H1 (cell line): ENCODE results near the gene CAP2. TPM values are rescaled to one million over a fixed set of nuclear protein-coding genes. Genes with fewer than 3 reads are reported as not detected.

Source experiments
- CTCF ChIA-PET: fragments of 300-600 bp; sonication (Branson Sonifier 250); formaldehyde crosslinking; loops from one replicate; lab custom pipeline; 2021; ENCODE audit not compliant: partially characterized antibody; lab: Charles Lee
- POLR2A ChIA-PET: fragments of 300-600 bp; sonication (Branson Sonifier 250); formaldehyde crosslinking; loops from one replicate; lab custom pipeline; 2021; ENCODE audit warnings: inconsistent platforms; ENCODE audit not compliant: partially characterized antibody; lab: Charles Lee
- DNase-seq, 2 experiments: peaks; one replicate each; pipeline versions ENCODE4 v3.0.0 to v3.0.0-alpha.2; 2010 to 2022; ENCODE audit warnings: low spot score in 2 of 2, low read depth in 1 of 2, mixed read lengths in 1 of 2
- FAIRE-seq: peaks from 2 replicates; lab custom pipeline; 2011; peaks lifted over from hg19 to GRCh38; lab: Jason Lieb, UNC
- H2AFZ ChIP-seq: 2 replicates; pipeline ENCODE4 v1.8.1; 2012; ENCODE audit warnings: low read length, inconsistent platforms
- H2AK5ac ChIP-seq: 2 replicates; pipeline ENCODE4 v1.6.1; 2013; ENCODE audit warnings: low read depth, low read length
- H2BK120ac ChIP-seq: replicated peaks from 2 replicates; pipeline ENCODE3; 2013; ENCODE audit warnings: low read depth, low read length, inconsistent platforms
- H2BK12ac ChIP-seq: 2 replicates; pipeline ENCODE4 v1.6.1; 2013; ENCODE audit warnings: low read depth, low read length
- H2BK15ac ChIP-seq: 2 replicates; pipeline ENCODE4 v1.6.1; 2013; ENCODE audit warnings: low read length
- H2BK20ac ChIP-seq: 2 replicates; pipeline ENCODE4 v1.6.1; 2013; ENCODE audit warnings: low read length
- H2BK5ac ChIP-seq: 2 replicates; pipeline ENCODE4 v1.6.1; 2013; ENCODE audit warnings: low read depth, low read length
- H3K14ac ChIP-seq: 2 replicates; pipeline ENCODE4 v1.6.1; 2013; ENCODE audit warnings: inconsistent platforms; ENCODE audit not compliant: insufficient read length
- H3K18ac ChIP-seq: 2 replicates; pipeline ENCODE4 v1.6.1; 2013; ENCODE audit warnings: low read length; ENCODE audit errors: extremely low read depth
- H3K23ac ChIP-seq: 2 replicates; pipeline ENCODE4 v1.6.1; 2013; ENCODE audit warnings: inconsistent platforms; ENCODE audit not compliant: insufficient read length
- H3K23me2 ChIP-seq: 2 replicates; pipeline ENCODE4 v1.6.1; 2013; ENCODE audit warnings: low read depth, low read length
- H3K27ac ChIP-seq: 2 replicates; pipeline ENCODE4 v1.6.1; 2011; ENCODE audit warnings: low read depth, low read length, inconsistent platforms
- H3K27me3 ChIP-seq, 4 experiments: replicated peaks in 1 of 4; 1 replicate in 1 of 4; 2 replicates in 3 of 4; pipeline versions ENCODE4 v1.6.1 to v1.8.1; 2011 to 2013; ENCODE audit warnings: low read length in 3 of 4, mild to moderate bottlenecking in 3 of 4, inconsistent platforms in 2 of 4, mixed read lengths in 2 of 4, moderate library complexity in 1 of 4; ENCODE audit not compliant: control insufficient read depth in 3 of 4, insufficient read depth in 3 of 4; ENCODE audit errors: extremely low read depth in 1 of 4
- H3K36me3 ChIP-seq, 4 experiments: 2 replicates each; pipeline versions ENCODE4 v1.6.1 to v1.8.1; 2011 to 2013; ENCODE audit warnings: mild to moderate bottlenecking in 4 of 4, low read length in 3 of 4, moderate library complexity in 2 of 4, control low read depth in 1 of 4, inconsistent platforms in 1 of 4; ENCODE audit not compliant: insufficient read depth in 4 of 4, control insufficient read depth in 2 of 4
- H3K4ac ChIP-seq: replicated peaks from 2 replicates; pipeline ENCODE3; 2013; ENCODE audit warnings: low read length, low read depth, mixed read lengths, inconsistent platforms; ENCODE audit not compliant: insufficient read length
- H3K4me1 ChIP-seq, 4 experiments: replicated peaks in 1 of 4; 1 replicate in 1 of 4; 2 replicates in 3 of 4; pipeline versions ENCODE4 v1.6.1 to v1.8.1; 2011 to 2013; ENCODE audit warnings: low read length in 3 of 4, inconsistent platforms in 2 of 4, mixed read lengths in 1 of 4; ENCODE audit not compliant: insufficient read depth in 4 of 4, control insufficient read depth in 3 of 4
- H3K4me2 ChIP-seq, 2 experiments: 2 replicates each; pipeline versions ENCODE4 v1.6.1 to v1.8.1; 2011 to 2013; ENCODE audit warnings: low read depth in 2 of 2, low read length in 2 of 2, control low read depth in 1 of 2, inconsistent platforms in 1 of 2, mild to moderate bottlenecking in 1 of 2; ENCODE audit not compliant: insufficient read depth in 1 of 2
- H3K4me3 ChIP-seq, 4 experiments: fragments of 200-600, 300-600 bp in 1 of 4; sonication (generic), shearing (Covaris generic), sonication (Bioruptor Twin) in 1 of 4; 2 replicates each; pipeline versions ENCODE4 v1.5.1 to v1.8.1; 2011 to 2016; ENCODE audit warnings: low read length in 4 of 4, low read depth in 3 of 4, control low read depth in 2 of 4, inconsistent platforms in 2 of 4, mild to moderate bottlenecking in 2 of 4, mixed read lengths in 1 of 4, moderate library complexity in 1 of 4; ENCODE audit not compliant: insufficient read depth in 2 of 4; ENCODE audit errors: extremely low read depth in 1 of 4
- H3K56ac ChIP-seq: replicated peaks from 2 replicates; pipeline ENCODE3; 2013; ENCODE audit warnings: low read depth, mild to moderate bottlenecking, mixed read lengths, low read length, inconsistent platforms; ENCODE audit not compliant: insufficient read length
- H3K79me1 ChIP-seq: 2 replicates; pipeline ENCODE4 v1.6.1; 2013; ENCODE audit warnings: low read depth, low read length, control low read depth
- H3K79me2 ChIP-seq, 2 experiments: 2 replicates each; pipeline versions ENCODE4 v1.6.1 to v1.8.1; 2012 to 2013; ENCODE audit warnings: low read length in 2 of 2, mild to moderate bottlenecking in 2 of 2, inconsistent platforms in 1 of 2; ENCODE audit not compliant: insufficient read depth in 2 of 2, control insufficient read depth in 1 of 2
- H3K9ac ChIP-seq, 4 experiments: replicated peaks in 1 of 4; 1 replicate in 1 of 4; 2 replicates in 3 of 4; pipeline versions ENCODE4 v1.6.1 to v1.8.1; 2011 to 2013; ENCODE audit warnings: low read depth in 3 of 4, low read length in 3 of 4, control low read depth in 2 of 4, mild to moderate bottlenecking in 2 of 4, moderate library complexity in 2 of 4, inconsistent platforms in 1 of 4; ENCODE audit errors: extremely low read depth in 1 of 4
- H3K9me3 ChIP-seq, 2 experiments: 2 replicates each; pipeline versions ENCODE4 v1.6.1 to v1.8.1; 2012 to 2013; ENCODE audit warnings: mild to moderate bottlenecking in 2 of 2, moderate library complexity in 2 of 2, control low read depth in 1 of 2, inconsistent platforms in 1 of 2, low read depth in 1 of 2, low read length in 1 of 2, mixed read lengths in 1 of 2; ENCODE audit not compliant: insufficient read depth in 2 of 2
- H4K20me1 ChIP-seq, 2 experiments: replicated peaks in 1 of 2; 2 replicates each; pipeline versions ENCODE3 to v1.8.1; 2011 to 2013; ENCODE audit warnings: inconsistent platforms in 2 of 2, low read length in 2 of 2, mild to moderate bottlenecking in 1 of 2; ENCODE audit not compliant: insufficient read depth in 2 of 2, control insufficient read depth in 1 of 2
- H4K5ac ChIP-seq: 2 replicates; pipeline ENCODE4 v1.6.1; 2013; ENCODE audit warnings: low read length, low read depth, mixed read lengths, inconsistent platforms; ENCODE audit not compliant: insufficient read length
- H4K8ac ChIP-seq: 2 replicates; pipeline ENCODE4 v1.8.0; 2013; ENCODE audit warnings: mild to moderate bottlenecking, moderate library complexity, low read length, inconsistent platforms; ENCODE audit not compliant: insufficient read depth; ENCODE audit errors: extremely low read depth
- H4K91ac ChIP-seq: replicated peaks from 2 replicates; pipeline ENCODE3; 2013; ENCODE audit warnings: low read length, mixed read lengths, inconsistent platforms; ENCODE audit not compliant: insufficient read length
- ATF2 ChIP-seq: IDR thresholded peaks from 2 replicates; pipeline ENCODE4 v1.6.1; 2012; ENCODE audit warnings: low read length, inconsistent platforms
- CBX5 ChIP-seq: fragments of 300-800, 300-1000 bp; sonication (generic); IDR thresholded peaks from 2 replicates; pipeline ENCODE4 v1.7.1; 2016; ENCODE audit warnings: antibody characterized with exemption, low read length, low read depth
- EP300 ChIP-seq, 2 experiments: IDR thresholded peaks; 1 replicate in 1 of 2; 2 replicates in 1 of 2; pipeline ENCODE4 v1.6.1; 2011 to 2012; ENCODE audit warnings: low read depth in 2 of 2, low read length in 2 of 2, mild to moderate bottlenecking in 2 of 2, borderline replicate concordance in 1 of 2, inconsistent platforms in 1 of 2, moderate library complexity in 1 of 2
- GABPA ChIP-seq: IDR thresholded peaks from 2 replicates; pipeline ENCODE4 v1.6.1; 2011; ENCODE audit warnings: mild to moderate bottlenecking, low read length, moderate library complexity, borderline replicate concordance; ENCODE audit not compliant: insufficient read depth
- WGBS, 2 experiments: shearing (Covaris generic) in 1 of 2; methylation state at CpG; one replicate each; pipeline versions ENCODE4 v1.1.6 to v1.1.7; 2013 to 2015; ENCODE audit warnings: low lambda C conversion rate in 2 of 2, mixed read lengths in 2 of 2, inconsistent platforms in 1 of 2, low coverage in 1 of 2, missing lambda C conversion rate in 1 of 2; ENCODE audit not compliant: insufficient replicate concordance in 2 of 2, insufficient coverage in 1 of 2, insufficient read length in 1 of 2; ENCODE audit errors: extremely low coverage in 1 of 2, missing lambda C conversion rate in 1 of 2; 5-methylcytosine and 5-hydroxymethylcytosine counted together
- polyA plus RNA-seq, 7 experiments: library from polyadenylated mRNA; depleted of rRNA in 3 of 7; stranded (reverse) in 5 of 7; unstranded in 2 of 7; fragments of >200 nt in 5 of 7; fragments of 200-250 nt in 2 of 7; gene quantifications; 1 replicate in 5 of 7; 2 replicates in 1 of 7; 4 replicates in 1 of 7; pipeline versions ENCODE4 v1.2.1 to v1.2.3, GENCODE V29; 2011 to 2013; ENCODE audit warnings: missing spikeins in 2 of 7, mixed read lengths in 2 of 7
- total RNA-seq: library from RNA; stranded (reverse); fragmentation: NEBNext Ultra II Directional; extraction: Animal tissue kit (Norgen Biotek cat#: 25700); gene quantifications from 2 replicates; pipeline ENCODE4 v1.2.1, GENCODE V29; 2021

CAP2 gene
- total and polyA plus RNA-seq, 2 of the 8 experiments (the other 6 are each of a cell fraction or from before 2014, with no cell fraction given) = 7.2 to 10.0 TPM

- TF ChIP-seq EP300 (IDR thresholded peaks at IDR 0.05; ENCODE audit: borderline replicate concordance in 1 of 2, low read depth in 2 of 2, low read length in 2 of 2) = no peak
- no peak for TF ChIP-seq ATF2
- no peak for TF ChIP-seq GABPA
- TF ChIP-seq CBX5 = no peak
- 84% methylated on average over 5 of the region's 6 CpGs; no CpG with 5 or more reads in 1 of the 2 experiments for WGBS, 2 experiments
Observed at GRCh38 chr6:17588011-17588410, 194.6 kb downstream of the CAP2 start.

More at GRCh38 chr6:17588011-17588410, 194.6 kb downstream of the CAP2 start:
- Histone ChIP-seq H2BK5ac (no peak overlapping the region), H2AFZ (no peak overlapping the region), H4K91ac (no peak overlapping the region), H3K23ac (no peak overlapping the region), H3K9ac (no peak overlapping the region), H2BK12ac (no peak overlapping the region), H3K4me2 (no peak overlapping the region), H3K23me2 (peaks cover 3% of the 10 kb centered on the region; the same call in 1 of the 2 replicates), H3K9me3 (no peaks in the 10 kb centered on the region), H2BK20ac (no peak overlapping the region), H3K4me1 (no peaks in the 10 kb centered on the region), H3K27me3 (no peaks in the 10 kb centered on the region), H4K8ac (no peak overlapping the region), H3K14ac (no peak overlapping the region), H3K4ac (no peak overlapping the region), H2BK15ac (no peak overlapping the region), H2BK120ac (no peak overlapping the region), H3K4me3 (no peak overlapping the region), H3K79me2 (no peaks in the 10 kb centered on the region), H3K27ac (no peak overlapping the region), H3K56ac (no peak overlapping the region), H4K5ac (no peak overlapping the region), H3K36me3 (no peaks in the 10 kb centered on the region), H3K79me1 (no peaks in the 10 kb centered on the region), H4K20me1 (no peaks in the 10 kb centered on the region), H3K18ac (no peak overlapping the region), H2AK5ac (no peak overlapping the region)
- FAIRE-seq (no peak), DNase-seq (no peak)
- CTCF ChIA-PET = interaction anchor here (0.8 to 1.7 kb wide), 3 partner anchors 12 to 420 kb away, joined by 3 to 7 read pairs (median 3); partner anchors contain the start of gene FAM8A1
- POLR2A ChIA-PET = interaction anchor here (1.5 kb wide), 1 partner anchor 8 kb away, joined by 4 read pairs; no protein-coding TSS in a partner anchor
